ENCODE data around the gene DNER.

DNA sequence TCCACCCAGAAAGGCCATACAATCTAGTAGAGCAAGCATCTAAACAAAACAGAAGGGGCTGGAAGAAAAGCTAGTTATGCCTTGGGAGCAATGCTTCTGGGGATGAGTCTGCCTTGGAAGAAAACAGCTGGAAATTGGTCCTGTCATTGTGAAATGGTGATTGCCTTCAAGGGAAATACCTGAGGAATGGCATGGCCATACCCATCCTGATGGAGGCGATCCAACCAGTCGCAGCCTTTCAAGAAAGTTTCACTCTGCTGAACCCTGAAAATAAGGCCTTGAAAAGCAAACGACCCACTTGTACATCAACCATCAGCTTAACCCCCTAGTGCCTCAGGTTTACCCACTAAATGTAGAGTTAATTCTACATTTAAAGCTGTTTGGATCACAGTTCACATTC is 370.7 kb downstream of the DNER start:
- TF ChIP-seq, protein P1, sequence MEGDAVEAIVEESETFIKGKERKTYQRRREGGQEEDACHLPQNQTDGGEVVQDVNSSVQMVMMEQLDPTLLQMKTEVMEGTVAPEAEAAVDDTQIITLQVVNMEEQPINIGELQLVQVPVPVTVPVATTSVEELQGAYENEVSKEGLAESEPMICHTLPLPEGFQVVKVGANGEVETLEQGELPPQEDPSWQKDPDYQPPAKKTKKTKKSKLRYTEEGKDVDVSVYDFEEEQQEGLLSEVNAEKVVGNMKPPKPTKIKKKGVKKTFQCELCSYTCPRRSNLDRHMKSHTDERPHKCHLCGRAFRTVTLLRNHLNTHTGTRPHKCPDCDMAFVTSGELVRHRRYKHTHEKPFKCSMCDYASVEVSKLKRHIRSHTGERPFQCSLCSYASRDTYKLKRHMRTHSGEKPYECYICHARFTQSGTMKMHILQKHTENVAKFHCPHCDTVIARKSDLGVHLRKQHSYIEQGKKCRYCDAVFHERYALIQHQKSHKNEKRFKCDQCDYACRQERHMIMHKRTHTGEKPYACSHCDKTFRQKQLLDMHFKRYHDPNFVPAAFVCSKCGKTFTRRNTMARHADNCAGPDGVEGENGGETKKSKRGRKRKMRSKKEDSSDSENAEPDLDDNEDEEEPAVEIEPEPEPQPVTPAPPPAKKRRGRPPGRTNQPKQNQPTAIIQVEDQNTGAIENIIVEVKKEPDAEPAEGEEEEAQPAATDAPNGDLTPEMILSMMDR (IDR thresholded peaks at IDR 0.05): no peak
- TF ChIP-seq FOSB (CRISPR knock-in tag; IDR thresholded peaks at IDR 0.05) (no peak), RAD21 (conservative IDR thresholded peaks at IDR 0.05 in 1 of 2, IDR thresholded peaks at IDR 0.05 in 1 of 2) (no peak), FOXS1 (CRISPR knock-in tag; IDR thresholded peaks at IDR 0.05) (no peak), SMC3 (IDR thresholded peaks at IDR 0.05) (no peak)
- TF ChIP-seq, protein P2, sequence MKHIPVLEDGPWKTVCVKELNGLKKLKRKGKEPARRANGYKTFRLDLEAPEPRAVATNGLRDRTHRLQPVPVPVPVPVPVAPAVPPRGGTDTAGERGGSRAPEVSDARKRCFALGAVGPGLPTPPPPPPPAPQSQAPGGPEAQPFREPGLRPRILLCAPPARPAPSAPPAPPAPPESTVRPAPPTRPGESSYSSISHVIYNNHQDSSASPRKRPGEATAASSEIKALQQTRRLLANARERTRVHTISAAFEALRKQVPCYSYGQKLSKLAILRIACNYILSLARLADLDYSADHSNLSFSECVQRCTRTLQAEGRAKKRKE (CRISPR knock-in tag; IDR thresholded peaks at IDR 0.05; ENCODE audit: low read depth): no peak
- TF ChIP-seq, protein P3, sequence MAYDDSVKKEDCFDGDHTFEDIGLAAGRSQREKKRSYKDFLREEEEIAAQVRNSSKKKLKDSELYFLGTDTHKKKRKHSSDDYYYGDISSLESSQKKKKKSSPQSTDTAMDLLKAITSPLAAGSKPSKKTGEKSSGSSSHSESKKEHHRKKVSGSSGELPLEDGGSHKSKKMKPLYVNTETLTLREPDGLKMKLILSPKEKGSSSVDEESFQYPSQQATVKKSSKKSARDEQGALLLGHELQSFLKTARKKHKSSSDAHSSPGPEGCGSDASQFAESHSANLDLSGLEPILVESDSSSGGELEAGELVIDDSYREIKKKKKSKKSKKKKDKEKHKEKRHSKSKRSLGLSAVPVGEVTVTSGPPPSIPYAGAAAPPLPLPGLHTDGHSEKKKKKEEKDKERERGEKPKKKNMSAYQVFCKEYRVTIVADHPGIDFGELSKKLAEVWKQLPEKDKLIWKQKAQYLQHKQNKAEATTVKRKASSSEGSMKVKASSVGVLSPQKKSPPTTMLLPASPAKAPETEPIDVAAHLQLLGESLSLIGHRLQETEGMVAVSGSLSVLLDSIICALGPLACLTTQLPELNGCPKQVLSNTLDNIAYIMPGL (CRISPR knock-in tag; IDR thresholded peaks at IDR 0.05; ENCODE audit: borderline replicate concordance): no peak
- TF ChIP-seq, protein P4, sequence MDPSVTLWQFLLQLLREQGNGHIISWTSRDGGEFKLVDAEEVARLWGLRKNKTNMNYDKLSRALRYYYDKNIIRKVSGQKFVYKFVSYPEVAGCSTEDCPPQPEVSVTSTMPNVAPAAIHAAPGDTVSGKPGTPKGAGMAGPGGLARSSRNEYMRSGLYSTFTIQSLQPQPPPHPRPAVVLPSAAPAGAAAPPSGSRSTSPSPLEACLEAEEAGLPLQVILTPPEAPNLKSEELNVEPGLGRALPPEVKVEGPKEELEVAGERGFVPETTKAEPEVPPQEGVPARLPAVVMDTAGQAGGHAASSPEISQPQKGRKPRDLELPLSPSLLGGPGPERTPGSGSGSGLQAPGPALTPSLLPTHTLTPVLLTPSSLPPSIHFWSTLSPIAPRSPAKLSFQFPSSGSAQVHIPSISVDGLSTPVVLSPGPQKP (IDR thresholded peaks at IDR 0.05; ENCODE audit: low read depth, low read length): no peak
- TF ChIP-seq, protein P5, sequence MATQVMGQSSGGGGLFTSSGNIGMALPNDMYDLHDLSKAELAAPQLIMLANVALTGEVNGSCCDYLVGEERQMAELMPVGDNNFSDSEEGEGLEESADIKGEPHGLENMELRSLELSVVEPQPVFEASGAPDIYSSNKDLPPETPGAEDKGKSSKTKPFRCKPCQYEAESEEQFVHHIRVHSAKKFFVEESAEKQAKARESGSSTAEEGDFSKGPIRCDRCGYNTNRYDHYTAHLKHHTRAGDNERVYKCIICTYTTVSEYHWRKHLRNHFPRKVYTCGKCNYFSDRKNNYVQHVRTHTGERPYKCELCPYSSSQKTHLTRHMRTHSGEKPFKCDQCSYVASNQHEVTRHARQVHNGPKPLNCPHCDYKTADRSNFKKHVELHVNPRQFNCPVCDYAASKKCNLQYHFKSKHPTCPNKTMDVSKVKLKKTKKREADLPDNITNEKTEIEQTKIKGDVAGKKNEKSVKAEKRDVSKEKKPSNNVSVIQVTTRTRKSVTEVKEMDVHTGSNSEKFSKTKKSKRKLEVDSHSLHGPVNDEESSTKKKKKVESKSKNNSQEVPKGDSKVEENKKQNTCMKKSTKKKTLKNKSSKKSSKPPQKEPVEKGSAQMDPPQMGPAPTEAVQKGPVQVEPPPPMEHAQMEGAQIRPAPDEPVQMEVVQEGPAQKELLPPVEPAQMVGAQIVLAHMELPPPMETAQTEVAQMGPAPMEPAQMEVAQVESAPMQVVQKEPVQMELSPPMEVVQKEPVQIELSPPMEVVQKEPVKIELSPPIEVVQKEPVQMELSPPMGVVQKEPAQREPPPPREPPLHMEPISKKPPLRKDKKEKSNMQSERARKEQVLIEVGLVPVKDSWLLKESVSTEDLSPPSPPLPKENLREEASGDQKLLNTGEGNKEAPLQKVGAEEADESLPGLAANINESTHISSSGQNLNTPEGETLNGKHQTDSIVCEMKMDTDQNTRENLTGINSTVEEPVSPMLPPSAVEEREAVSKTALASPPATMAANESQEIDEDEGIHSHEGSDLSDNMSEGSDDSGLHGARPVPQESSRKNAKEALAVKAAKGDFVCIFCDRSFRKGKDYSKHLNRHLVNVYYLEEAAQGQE (IDR thresholded peaks at IDR 0.05): no peak
